ENCODE measurements around the gene BCKDHA.

- TF ChIP-seq EP300 (IDR thresholded peaks at IDR 0.05) (no peak), POLR2A (IDR thresholded peaks at IDR 0.05) (no peak)
- TF ChIP-seq, protein P1, sequence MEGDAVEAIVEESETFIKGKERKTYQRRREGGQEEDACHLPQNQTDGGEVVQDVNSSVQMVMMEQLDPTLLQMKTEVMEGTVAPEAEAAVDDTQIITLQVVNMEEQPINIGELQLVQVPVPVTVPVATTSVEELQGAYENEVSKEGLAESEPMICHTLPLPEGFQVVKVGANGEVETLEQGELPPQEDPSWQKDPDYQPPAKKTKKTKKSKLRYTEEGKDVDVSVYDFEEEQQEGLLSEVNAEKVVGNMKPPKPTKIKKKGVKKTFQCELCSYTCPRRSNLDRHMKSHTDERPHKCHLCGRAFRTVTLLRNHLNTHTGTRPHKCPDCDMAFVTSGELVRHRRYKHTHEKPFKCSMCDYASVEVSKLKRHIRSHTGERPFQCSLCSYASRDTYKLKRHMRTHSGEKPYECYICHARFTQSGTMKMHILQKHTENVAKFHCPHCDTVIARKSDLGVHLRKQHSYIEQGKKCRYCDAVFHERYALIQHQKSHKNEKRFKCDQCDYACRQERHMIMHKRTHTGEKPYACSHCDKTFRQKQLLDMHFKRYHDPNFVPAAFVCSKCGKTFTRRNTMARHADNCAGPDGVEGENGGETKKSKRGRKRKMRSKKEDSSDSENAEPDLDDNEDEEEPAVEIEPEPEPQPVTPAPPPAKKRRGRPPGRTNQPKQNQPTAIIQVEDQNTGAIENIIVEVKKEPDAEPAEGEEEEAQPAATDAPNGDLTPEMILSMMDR (IDR thresholded peaks at IDR 0.05) = no peak
Measured at GRCh38 chr19:41405776-41406175, 8.2 kb downstream of the BCKDHA start.
